GM18951 (cell line): ENCODE results near the gene TIMM9.
"Not testable (repeated sequence)": the region's sequence is repeated elsewhere in the genome, so short reads cannot be mapped to it uniquely, and the experiment has no call there.

Source experiments
- POLR2A ChIP-seq: IDR thresholded peaks from 4 replicates; pipeline ENCODE4 v1.6.1; 2011; ENCODE audit warnings: mild to moderate bottlenecking; ENCODE audit not compliant: insufficient read length, insufficient read depth; ENCODE audit errors: extremely low read depth
- in situ Hi-C: fragments of 300-500 bp; cut with MboI; formaldehyde crosslinking; loops from one replicate; pipeline ENCODE4 v1.12.0; 2022; ENCODE audit warnings: low sequenced_read_pairs, mixed read lengths, inconsistent platforms; ENCODE audit not compliant: unreplicated experiment

TIMM9 gene

DNA sequence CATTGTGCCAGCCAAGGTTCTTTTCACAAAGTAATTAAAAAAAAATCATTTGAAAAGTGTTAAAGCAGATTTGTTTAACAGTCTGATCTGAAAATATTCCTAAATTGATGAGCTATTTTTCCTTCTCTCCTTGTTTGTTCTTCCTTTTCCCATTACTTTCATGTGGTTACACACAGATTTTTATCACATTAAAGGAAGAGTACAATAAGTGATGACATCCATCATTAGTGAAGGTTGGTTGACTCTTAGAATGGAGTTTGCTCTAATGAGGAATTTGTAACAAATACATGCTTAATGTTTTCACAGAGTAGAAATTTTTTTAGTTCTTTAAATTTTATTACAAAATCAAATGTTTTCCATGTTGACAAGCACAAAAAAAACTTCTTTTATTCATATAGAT, 50.5 kb downstream of the TIMM9 start:
- TF ChIP-seq POLR2A: no peak
- in situ Hi-C loops: no loop called here

DNA sequence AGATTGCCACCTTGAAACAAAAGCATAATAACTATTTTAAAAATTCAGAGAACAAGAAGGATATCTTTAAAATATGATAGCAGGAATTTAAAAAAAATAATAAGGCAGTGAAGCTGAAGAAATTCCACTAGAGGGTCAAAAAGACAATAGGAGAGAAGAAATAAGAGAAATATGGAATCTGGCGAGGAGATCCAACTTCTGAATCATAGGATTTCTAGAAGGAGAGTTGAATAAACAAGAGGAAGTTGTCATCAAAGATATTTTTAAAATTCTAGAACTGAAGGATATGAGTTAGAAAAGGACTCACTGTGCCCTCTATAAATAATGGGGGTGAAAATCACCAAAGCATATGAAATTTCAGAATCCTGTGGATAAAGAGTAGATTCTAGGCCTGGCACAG, 58.4 kb downstream of the TIMM9 start:
- TF ChIP-seq POLR2A: no peak
- in situ Hi-C loops: no loop called here

DNA sequence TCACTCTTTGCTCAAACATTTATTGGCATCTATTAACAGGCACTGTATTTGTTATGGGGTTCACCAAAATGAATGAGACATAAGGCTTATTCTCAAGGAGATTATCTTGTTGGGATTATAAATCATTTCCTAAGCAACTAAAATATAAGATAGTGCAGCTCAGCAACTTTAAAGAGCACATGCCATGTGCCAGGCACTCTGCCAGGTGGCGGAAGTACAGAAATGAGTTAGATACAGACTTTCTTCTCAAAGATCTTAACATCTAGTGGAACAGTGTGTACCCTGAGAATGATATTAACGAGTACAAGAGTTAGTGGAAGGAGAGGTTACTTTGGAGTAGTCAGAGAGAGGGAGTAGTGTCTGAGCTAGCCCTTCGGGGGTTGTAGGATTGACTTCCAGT, 60.0 kb downstream of the TIMM9 start:
- TF ChIP-seq POLR2A: no peak
- in situ Hi-C loops: no loop called here

DNA sequence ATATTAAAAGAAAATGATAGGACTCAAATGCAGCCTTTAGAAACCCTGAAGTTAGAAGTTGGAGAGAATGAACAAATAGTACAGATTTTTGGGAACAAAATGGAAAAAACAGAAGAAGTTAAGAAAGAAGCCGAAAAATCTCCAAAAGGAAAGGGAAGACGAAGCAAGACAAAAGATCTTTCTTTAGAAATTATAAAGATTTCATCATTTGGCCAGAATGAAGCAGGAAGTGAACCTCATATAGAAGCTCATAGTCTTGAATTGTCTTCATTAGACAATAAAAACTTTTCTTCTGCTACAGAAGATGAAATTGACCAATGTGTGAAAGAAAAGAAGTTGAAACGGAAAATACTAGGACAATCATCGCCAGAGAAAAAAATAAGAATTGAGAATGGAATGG, 63.0 kb downstream of the TIMM9 start:
- in situ Hi-C loops: no loop called here
- TF ChIP-seq POLR2A: no peak

DNA sequence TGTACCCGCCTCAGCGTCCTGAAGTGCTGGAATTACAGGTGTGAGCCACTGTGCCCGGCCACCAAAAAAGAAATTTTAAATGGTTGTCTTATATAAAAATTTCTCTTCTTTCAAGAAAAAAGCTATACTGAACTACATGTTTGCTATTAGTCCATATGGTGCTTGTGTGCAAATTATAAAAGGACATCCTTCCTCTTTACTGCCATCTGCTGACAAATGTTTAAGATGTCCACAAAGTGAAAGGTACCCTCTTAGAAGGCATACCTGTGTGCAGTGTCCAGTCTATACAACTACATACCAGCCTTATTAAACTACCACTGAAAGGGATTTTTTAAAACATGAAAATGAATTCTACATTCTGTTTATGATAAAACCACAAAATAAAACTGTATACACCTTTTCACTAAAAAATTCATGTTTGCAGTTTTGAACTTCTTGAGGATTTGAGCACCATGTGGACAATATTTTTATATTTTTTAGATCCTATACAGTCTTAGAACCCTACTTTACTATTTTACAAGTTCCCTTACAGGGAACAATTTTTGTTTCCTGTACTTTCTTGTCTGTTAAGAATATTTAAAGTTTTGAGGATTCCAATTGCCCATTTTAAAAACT, 64.4 kb downstream of the TIMM9 start:
- no peak for TF ChIP-seq POLR2A
- in situ Hi-C loops: no loop called here

DNA sequence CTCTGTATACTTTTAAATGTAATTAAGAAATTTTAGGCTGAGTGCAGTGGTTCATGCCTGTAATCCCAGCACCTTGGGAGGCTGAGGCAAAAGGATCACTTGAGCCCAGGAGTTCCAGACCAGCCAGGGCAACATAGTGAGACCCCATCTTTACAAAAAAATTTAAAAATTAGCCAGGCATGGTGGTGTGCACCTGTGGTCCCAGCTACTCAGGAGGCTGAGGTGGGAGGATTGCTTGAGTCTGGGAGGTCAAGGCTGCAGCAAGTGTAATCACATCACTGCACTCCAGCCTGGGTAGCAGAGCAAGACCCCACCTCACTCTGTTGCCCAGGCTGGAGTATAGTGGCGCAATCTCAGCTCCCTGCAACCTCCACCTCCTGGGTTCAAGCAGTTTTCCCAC, 65.1 kb downstream of the TIMM9 start:
- in situ Hi-C loops: not testable (repeated sequence)
